A549 (cell line): Measurements from ENCODE around the gene MEG3.

Experiments
- CHD4 ChIP-seq: fragments of 200-600 bp; sonication (generic); IDR thresholded peaks from 2 replicates; pipeline ENCODE4 v1.6.1; 2016; ENCODE audit warnings: antibody characterized with exemption, mild to moderate bottlenecking, borderline replicate concordance
- KDM5A ChIP-seq: fragments of 200-600 bp; sonication (generic); IDR thresholded peaks from 2 replicates; pipeline ENCODE4 v1.6.1; 2016; ENCODE audit warnings: antibody characterized with exemption, mild to moderate bottlenecking
- POLR2A ChIP-seq: IDR thresholded peaks from 2 replicates; pipeline ENCODE4 v1.6.1; 2012; ENCODE audit warnings: mild to moderate bottlenecking, low read length

DNA sequence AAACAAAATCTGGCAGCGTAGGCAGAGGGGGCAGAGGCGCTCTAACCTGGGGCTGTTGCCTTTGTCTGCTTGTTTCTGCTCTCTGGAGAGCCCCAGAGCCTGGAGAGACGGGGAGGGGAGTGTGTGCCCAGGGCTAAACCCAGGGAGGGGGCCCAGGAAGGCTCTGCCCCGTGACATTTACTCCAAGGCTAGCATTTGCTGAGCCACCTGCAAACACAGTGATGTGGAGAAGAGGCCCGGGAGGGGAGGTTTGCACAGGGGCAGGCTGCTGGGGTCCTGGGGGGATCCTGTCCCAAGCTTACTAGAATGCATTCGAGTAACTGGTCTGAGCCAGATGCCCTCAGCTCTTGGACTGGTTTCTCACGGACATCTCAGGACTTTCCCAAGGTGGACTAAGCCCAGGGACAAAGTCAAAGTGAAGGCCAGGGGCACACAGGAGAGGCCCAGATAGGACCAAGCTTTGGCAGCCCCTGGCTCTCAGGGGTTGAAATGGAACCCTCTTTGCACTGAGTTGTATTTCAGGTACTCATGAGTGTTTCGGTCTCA lies 12.0 kb downstream of the MEG3 start:
- TF ChIP-seq KDM5A (no peak), CHD4 (no peak), POLR2A (no peak)
